DMS114 treated with DMSO at 0.1 percent for 48 hours (cell line): ENCODE measurements around the gene MEFV.
"Not testable (repeated sequence)": the region's sequence is repeated elsewhere in the genome, so short reads cannot be mapped to it uniquely, and the experiment has no call there.

ENCODE experiments used
- DNase-seq: peaks from one replicate; lab custom pipeline; 2025; ENCODE audit not compliant: unreplicated experiment; lab: John Stamatoyannopoulos, UW

The MEFV gene

GRCh38 chr16:3220839-3221238, 35.6 kb downstream of the MEFV start:
- no peak for DNase-seq

- DNase-seq = no peak
These were observed 40.2 kb downstream of the MEFV start for GRCh38 chr16:3216263-3216640.

DNA sequence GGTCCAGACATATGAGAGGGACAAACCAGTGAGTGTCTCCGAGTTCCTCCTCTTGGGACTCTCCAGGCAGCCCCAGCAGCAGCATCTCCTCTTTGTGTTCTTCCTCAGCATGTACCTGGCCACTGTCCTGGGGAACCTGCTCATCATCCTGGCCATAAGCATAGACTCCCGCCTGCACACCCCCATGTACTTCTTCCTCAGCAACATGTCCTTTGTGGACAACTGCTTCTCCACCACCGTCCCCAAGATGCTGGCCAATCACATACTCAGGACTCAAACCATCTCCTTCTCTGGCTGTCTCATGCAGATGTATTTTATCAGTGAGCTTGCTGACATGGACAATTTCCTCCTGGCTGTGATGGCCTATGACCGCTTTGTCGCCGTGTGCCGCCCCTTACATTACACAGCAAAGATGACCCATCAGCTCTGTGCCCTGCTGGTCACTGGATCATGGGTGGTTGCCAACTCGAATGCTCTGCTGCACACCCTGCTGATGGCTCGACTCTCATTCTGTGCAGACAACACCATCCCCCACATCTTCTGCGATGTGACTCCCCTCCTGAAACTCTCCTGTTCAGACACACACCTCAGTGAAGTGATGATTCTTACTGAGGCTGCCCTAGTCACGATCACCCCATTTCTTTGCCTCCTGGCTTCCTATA, 40.7 kb downstream of the MEFV start:
- no peak for DNase-seq

DNA sequence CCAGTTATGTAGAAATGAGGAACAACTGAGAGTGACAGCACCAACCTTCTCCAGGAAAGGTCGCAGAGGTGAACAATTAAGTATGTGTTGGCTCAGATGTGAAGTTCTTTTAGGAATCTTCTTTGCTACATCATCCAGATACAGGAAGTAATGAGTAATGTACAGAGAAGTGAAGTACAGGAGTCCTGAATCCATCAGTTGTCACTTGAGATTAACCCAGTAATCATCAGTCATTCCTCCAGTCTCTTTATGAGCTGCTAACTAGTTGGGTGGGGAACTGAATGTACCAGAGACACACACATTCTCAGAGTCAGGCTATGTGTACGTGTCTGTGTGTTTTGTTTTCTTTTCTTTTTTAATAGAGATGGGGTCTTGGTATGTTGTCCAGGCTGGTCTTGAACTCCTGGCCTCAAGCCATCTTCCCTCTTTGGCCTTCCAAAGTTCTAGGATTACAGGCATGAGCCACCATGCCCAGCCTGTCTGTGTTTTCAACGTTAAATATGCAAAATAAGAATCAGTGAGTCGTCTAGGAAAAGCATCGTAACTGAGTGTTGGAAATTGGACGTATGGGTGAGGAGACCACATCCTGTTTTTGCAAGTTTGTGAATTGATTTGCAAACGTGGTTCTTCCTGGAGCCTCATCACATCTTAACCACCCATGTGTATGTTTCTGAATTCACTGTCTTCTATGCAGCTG, 41.4 kb downstream of the MEFV start:
- DNase-seq = no peak

GRCh38 chr16:3212567-3212966, 43.9 kb downstream of the MEFV start:
- no peak for DNase-seq

- DNase-seq = no peak
These were observed 44.4 kb downstream of the MEFV start for GRCh38 chr16:3212006-3212405.

- DNase-seq = no peak
These were observed 49.1 kb downstream of the MEFV start for GRCh38 chr16:3207086-3207953.

DNA sequence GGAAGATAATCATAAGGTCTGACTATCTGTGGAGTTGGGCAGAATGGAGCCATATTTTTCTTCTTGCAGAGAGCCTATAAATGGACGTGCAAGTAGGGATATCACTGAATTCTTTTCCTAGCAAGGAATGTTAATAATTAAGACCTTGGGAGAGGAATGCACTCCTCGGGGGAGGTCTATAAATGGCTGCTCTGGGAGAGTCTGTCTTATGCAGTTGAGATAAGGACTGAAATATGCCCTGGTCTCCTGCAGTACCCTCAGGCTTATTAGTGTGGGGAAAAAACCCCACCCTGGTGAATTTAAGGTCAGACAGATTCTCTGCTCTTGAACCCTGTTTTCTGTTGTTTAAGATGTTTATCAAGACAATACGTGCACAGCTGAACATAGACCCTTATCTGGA, 50.5 kb downstream of the MEFV start:
- not testable (repeated sequence) for DNase-seq

DNA sequence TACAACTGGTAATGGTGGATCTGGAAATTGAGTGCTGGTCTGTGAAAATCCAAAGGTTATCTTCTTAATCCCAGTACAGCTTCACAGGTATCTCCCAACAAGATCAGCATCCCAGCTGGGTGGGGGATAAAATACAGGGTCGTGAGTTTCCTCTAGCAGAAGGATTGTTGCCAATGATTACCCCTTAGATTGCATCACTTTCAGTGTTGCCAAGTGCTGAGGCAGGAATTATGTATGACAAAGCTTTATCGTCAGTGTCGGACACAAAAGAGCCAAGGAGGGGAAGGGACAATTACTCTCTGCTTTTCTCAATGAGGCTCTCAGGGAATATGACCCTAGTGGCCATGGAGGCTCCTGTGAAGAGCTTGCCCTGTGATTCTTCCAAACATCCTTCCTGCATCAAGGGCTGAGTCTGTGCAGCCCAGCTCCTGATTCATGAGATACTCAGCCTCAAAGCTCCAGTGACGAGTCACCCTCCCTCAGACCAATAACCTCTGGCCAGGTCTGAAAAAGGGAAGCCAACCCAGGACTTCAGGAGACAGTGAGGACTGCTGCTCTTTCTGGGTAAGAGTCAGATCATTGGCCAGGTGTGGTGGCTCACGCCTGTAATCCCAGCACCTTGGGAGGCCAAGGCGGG, 53.4 kb downstream of the MEFV start:
- DNase-seq = no peak

GRCh38 chr16:3198334-3199072, 57.9 kb downstream of the MEFV start:
- DNase-seq = no peak

DNA sequence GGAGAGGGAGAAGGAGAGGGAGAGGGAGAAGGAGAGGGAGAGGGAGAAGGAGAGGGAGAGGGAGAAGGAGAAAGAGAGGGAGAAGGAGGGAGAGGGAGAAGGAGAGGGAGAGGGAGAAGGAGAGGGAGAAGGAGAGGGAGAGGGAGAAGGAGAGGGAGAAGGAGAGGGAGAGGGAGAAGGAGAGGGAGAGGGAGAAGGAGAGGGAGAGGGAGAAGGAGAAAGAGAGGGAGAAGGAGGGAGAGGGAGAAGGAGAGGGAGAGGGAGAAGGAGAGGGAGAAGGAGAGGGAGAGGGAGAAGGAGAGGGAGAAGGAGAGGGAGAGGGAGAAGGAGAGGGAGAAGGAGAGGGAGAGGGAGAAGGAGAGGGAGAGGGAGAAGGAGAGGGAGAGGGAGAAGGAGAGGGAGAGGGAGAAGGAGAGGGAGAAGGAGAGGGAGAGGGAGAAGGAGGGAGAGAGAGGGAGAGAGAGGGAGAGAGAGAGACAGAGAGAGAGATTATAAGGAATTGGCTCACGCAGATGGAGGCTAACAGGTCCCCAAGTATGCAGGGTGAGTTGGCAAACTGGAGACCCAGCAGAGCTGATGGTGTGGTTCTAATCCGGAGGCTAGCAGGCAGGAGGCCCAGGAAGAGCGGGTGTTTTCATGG, 58.6 kb downstream of the MEFV start:
- not testable (repeated sequence) for DNase-seq

DNA sequence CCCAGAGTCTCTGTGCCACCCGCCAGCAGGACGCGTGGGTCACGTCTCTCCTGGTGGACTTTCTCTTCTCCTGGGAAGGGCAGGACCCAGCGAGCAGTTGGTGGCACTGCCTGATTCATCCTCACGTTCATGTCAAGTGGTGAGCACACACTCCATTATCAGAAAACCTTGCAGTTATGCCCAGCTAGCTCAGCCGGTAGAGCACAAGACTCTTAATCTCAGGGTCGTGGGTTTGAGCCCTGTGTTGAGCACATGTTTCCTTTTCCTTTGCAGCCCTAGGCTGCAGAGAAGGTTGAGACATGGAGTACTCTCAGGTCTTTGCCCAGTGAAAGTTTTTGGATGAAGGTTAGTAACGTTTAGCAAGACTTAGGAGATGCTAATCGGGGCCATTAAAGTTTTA, 60.5 kb downstream of the MEFV start:
- DNase-seq = no peak

DNA sequence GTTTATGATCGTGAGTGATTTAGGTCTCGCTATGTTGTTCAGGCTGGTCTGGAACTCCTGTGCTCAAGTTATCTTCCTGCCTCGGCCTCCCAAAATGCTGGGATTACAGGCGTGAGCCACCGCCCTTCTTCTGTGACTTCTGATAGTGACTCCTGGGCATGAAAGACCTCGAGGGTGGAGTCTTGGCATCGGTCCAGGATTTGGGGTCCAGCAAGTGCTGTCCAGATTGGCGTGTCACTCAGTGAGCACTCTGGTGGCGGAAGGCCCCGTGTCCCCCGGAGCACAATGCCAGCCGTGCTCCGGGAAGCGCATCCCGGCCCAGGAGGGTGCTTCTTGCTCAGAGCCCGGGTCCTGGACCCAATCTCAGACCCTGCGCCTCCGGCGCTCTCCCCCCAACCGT, 61.6 kb downstream of the MEFV start:
- DNase-seq = no peak

GRCh38 chr16:3193221-3194212, 62.9 kb downstream of the MEFV start:
- no peak for DNase-seq

GRCh38 chr16:3192476-3193019, 63.9 kb downstream of the MEFV start:
- no peak for DNase-seq
